Right ventricle myocardium superior (tissue), 1 donor: ENCODE data around the gene C3orf52. TPM values are rescaled to one million over a fixed set of nuclear protein-coding genes. Genes with fewer than 3 reads are reported as not detected.
A peak's percentile ranks its signal among the peaks of the same experiment; 100 is the strongest.

ENCODE experiments used
- ATAC-seq: fragments of 200-7000 bp; cut with Tn5 transposase; one replicate; pipeline ENCODE4 v1.9.1; 2020; ENCODE audit warnings: mild to moderate bottlenecking; ENCODE audit not compliant: poor library complexity
- DNase-seq: peaks from one replicate; pipeline ENCODE4 v3.0.0-alpha.2; 2020
- intact Hi-C: fragments of 100-400 bp; cut with DNase I; formaldehyde crosslinking; loops from one replicate; pipeline ENCODE4 v1.11.2; 2022
- total RNA-seq: library from RNA; stranded (reverse); fragmentation: NEBNext Ultra II Directional; extraction: Animal tissue kit (Norgen Biotek cat#: 25700); gene quantifications from one replicate; pipeline ENCODE4 v1.2.1, GENCODE V29; 2021
- donor health status: DM: no; HTN: yes; CAD: no; lungs with severe emphysema.

Gene C3orf52
- total RNA-seq, 1 donor from 2014 or later, result 2.5 TPM

DNA sequence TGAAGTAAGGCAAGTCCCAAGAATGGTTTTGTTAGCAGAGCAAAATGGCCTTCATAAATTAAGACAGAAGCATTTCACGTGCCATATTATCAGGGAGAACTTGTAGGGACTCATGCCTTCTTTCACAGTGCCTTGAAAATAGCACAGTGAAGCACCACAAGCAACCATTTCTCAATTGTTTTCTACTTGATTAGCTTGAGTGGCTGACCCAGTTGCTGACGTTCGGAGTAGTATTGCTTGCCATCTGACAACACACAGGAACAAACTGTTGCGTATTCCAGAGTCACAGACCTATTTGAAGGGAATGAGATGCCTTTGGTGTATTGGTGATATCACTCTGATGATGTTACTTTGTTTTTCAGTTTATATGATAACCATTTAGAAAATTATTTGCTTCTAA is 3.0 kb upstream of the C3orf52 start:
- ATAC-seq, result peak; percentile 49
- no peak for DNase-seq
- intact Hi-C loops, result no loop called here

DNA sequence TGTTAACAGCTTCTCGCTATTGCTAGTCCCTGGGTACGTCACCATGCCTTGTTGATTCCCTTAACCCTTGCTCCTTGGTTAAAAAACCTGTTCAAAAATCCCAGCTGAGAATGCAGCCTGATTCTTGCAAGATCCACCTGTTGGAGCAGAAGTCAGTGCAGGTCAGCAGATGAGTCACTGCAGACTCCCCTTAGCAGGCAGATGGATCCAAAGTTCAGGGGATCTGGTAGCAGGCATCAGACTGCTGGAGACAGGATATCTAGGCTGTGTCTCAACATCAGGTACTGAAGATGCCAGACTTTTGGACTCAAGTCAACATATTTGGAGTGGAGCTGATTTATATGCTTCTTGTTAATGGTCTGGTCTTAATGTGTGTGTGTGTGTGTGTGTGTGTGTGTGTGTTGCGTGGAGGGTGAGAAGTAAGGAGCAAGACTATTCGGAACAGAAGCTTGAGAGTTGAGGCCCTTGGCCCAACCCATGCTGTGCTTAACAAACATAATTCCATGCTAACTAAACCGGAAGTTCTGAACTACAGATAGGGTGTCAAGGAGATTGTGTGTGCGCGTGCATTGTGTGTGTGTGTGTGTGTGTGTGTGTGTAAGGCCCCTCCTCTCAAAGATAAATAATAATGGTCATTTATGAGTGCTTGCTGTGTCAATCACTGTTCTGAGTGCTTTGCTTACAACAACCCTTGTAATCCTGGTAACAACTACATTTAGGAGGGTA is 1.0 kb upstream of the C3orf52 start:
- DNase-seq (no peak), ATAC-seq (no peak)
- intact Hi-C loops, result no loop called here

GRCh38 chr3:112085735-112086075 is 484 bp upstream of the C3orf52 start:
- intact Hi-C loops, result no loop called here
- DNase-seq (no peak), ATAC-seq (no peak)

DNA sequence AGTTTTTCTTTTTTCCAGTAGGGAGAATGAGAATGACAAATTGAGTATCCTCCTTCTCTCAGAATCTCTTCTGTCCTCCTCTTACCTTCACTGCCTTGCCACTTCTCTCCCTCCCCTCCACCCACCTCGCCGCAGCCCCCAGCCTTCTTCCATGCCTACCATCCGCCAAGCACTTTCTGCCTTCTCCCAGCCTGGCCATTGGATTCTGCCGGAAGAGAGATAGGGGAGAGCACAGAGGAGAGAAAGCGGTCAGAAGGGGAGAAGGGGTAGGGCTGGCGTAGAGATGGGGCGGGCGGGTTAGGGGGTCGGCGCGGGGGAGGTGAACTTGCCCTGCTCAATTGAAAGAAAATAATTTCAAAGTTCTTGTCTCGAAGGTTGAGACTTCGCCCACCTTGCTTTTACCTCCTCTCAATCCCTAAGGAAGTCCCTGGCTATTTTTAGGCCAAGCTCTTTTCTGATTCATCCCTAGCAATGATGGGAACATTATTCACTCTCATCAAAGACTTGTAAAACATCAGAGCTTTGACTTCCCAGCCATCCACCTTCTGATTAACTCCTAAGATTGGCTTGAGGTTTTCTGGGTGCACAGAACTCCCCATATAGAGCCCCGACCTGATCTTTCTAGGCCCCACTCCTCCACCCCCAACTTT is 811 bp downstream of the C3orf52 start:
- ATAC-seq (no peak), DNase-seq (no peak)
- intact Hi-C loops, result no loop called here

DNA sequence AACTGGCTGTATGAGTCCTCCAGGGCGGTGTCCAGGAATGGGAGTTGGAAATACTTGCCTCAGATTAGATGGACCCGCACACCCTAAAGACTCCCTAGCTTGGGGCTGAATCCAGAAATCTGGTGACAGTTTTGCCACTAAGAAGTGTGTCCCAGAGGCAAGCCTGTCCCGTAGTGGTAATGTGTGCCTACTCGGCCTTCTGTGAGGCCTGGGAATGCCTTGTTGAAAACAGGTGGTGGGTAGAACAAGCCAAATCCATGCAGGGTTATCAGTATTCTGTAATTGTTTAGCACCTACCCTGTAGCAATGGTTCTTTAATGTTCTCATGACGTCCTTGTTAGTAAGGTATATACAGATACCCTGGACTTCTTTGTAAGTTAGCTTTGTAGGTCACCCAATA is 1.6 kb downstream of the C3orf52 start:
- ATAC-seq (no peak), DNase-seq (no peak)
- intact Hi-C loops, result no loop called here

- DNase-seq (no peak), ATAC-seq (no peak)
- intact Hi-C loops, result no loop called here
Measured at GRCh38 chr3:112088944-112089343, 2.8 kb downstream of the C3orf52 start.

- intact Hi-C loops, result no loop called here
- DNase-seq (no peak), ATAC-seq (no peak)
Measured at GRCh38 chr3:112089956-112090886, 4.0 kb downstream of the C3orf52 start.

GRCh38 chr3:112090887-112091586 is 4.8 kb downstream of the C3orf52 start:
- DNase-seq (no peak), ATAC-seq (no peak)
- intact Hi-C loops, result no loop called here

DNA sequence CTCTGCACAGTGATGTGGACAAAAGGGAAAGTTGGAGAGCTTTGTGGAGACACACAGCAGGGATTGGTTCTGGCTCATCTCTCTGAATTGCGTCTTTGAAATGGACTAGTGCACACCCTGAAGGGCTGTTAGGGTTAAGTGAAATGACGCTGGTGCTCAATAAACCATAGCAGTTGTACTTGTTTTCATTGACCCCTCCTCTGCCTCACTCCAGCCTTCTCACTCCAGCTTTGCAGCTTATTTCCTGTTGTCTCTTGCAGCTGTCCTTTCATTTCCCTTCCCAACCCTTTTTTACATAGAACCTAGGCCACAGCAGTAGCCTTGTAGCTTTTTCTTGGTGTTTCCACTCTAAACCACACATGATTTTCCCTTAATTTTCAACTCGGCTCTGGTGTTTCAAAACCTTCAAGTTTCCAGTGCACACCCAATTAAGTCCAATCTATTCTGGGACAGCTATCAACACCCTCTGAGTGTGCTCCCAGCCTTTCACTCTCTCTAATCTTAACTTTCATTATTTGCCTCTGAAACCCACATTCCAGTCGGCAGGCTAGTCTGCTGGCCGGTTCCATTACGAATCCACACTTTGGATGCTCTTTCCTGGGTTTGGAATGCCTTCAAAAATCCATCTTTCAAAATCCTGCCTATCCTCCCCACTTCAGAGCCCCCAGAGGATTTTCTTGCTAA is 6.4 kb downstream of the C3orf52 start:
- intact Hi-C loops, result no loop called here

GRCh38 chr3:112093180-112093522 is 7.0 kb downstream of the C3orf52 start:
- intact Hi-C loops, result no loop called here
- no peak for DNase-seq
- ATAC-seq, result peak; percentile 16

More for the DNA sequence above, 6.4 kb downstream of the C3orf52 start:
- ATAC-seq, result peak; percentile 80
- no peak for DNase-seq

GRCh38 chr3:112095731-112096130 is 9.5 kb downstream of the C3orf52 start:
- intact Hi-C loops, result no loop called here
- ATAC-seq (no peak), DNase-seq (no peak)

DNA sequence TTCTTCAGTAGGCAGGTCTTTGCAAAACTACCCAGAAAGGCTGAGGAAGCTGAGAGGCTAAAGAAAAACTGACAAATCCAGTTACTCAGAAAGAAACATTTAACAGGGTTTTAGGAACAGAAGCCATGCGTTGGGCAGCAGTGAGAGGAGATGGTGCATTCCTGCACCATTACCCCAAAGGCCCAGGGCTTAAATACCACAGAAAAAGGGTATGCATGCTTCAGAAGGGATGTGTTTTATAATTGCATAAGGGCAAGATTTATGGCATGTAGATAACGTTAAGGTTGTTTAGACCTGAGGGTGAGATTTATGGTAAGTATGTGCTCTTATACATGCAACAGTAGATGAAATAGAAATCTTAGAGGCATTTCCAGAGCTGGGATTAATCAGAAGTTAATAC is 10.0 kb downstream of the C3orf52 start:
- no peak for ATAC-seq
- DNase-seq, result no peak
- intact Hi-C loops, result no loop called here

DNA sequence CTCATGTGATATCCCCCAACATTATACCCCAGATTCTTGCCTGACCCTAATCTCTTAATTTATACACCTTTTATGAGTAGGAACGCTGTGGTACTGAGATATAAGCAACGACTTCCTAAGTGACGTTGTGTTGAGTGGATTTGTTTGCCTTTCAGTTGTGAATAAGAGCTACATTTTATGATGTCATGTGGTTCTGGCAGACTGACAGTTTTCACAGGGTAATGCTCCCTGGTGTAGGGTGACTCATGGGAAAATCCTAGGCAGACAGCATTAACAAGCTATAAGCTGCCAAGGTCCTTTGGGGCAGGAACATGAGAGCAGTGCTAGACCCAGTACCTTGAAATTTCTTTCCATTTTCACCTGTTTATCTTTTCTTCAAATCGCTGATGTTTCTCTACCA is 11.2 kb downstream of the C3orf52 start:
- intact Hi-C loops, result no loop called here
- DNase-seq, result no peak
- ATAC-seq, result peak; percentile 35

- no peak for DNase-seq
Measured at GRCh38 chr3:112101916-112102315, 15.7 kb downstream of the C3orf52 start.

DNA sequence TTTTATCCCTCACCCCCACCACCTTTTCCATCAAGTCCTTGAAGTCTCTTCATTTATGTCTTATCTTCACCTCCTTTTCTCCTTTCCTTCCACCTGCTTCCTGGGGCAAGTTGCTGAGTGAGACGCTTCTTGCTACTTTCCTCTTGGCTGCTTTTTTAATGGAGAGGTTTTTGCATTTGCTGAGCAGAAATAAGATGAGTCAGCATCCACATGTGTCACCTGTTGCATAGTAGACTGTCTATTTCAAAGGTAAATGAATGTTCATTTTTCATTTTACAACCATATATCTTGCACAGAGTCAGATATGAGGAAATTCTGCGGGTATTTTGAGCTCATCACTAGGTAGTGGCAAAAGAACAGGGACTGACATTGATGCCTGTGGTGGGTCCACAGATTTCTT is 18.6 kb downstream of the C3orf52 start:
- no peak for ATAC-seq
- intact Hi-C loops, result no loop called here
- no peak for DNase-seq

More at GRCh38 chr3:112101916-112102315, 15.7 kb downstream of the C3orf52 start:
- intact Hi-C loops, result no loop called here
- ATAC-seq, result no peak

GRCh38 chr3:112109322-112109721 is 23.1 kb downstream of the C3orf52 start:
- ATAC-seq (no peak), DNase-seq (no peak)
- intact Hi-C loops, result no loop called here

DNA sequence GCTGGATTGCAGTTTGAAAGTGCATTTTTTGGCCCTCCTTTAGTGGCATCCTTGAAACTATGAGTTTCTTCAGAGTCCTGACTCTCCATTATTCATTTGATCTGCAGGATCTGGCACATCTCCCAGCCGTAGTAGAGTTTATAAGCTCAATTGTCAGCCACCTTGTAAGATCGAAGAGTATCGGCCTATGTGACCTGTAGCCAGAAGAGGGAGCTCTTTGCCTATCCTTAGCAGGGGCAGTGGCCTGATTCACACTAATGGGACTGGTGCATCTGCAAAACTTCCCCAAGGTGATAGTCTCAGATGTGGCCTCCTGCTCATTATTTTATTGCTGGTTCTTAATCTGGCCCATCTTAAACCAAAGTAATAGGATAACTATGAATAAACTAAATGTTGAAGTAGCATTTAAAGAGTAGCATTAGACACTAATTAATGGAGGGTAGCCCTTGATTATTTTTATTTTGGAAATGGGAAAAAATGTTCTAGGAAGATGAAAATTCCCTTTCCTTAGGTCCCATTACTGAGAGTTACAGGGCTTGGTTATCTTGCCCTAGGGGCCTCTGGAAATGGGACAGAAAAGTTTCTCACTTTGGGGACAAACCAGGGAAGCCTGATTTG is 25.7 kb downstream of the C3orf52 start:
- DNase-seq, result no peak
- intact Hi-C loops, result loop anchor here (10.0 kb wide), 1 partner anchor 423 kb away; no protein-coding TSS in a partner anchor

DNA sequence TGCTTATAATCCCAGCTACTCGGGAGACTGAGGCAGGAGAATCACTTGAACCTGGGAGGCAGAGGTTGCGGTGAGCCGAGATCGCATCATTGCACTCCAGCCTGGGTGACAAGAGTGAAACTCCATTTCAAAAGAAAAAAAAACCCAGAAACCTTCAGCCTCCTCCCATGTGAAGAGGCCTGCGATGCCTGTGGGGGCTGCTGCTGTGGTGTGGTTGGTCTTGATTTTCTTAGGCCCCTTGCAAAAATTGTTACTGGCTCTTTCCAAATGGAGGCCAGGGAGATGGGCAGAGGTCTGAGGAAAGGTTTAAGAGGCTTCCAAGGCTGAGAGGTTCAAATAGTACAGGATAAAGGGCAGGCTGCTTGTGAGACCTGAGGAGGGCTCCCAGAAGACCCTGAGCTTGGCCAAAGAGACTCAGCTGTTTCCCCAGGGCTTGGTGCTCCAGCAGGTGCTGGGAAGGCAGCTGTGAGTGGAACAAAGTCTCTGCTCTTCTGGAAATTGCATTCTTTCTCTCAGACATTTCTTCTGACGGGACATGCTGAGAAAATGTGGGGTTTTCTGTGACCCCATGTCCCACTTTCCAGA is 28.5 kb downstream of the C3orf52 start:
- intact Hi-C loops, result loop anchor here (10.0 kb wide), 1 partner anchor 420 kb away; no protein-coding TSS in a partner anchor
- DNase-seq, result no peak
- ATAC-seq, result no peak

More for the DNA sequence above, 25.7 kb downstream of the C3orf52 start:
- ATAC-seq, result peak; percentile 87
